CD14-positive monocyte (primary cell): ENCODE measurements around the gene WDR41. TPM values are rescaled to one million over a fixed set of nuclear protein-coding genes. Genes with fewer than 3 reads are reported as not detected.

Source experiments
- DNase-seq, 3 donors: peaks; one replicate each; pipeline ENCODE4 v3.0.0-alpha.2; 2011 to 2022
- H2AFZ ChIP-seq: 2 replicates; pipeline ENCODE4 v1.6.0; 2012; ENCODE audit warnings: mild to moderate bottlenecking, low read depth, low read length, inconsistent platforms; ENCODE audit not compliant: insufficient read depth, poor library complexity, severe bottlenecking
- H3K27ac ChIP-seq, 2 donors: 1 replicate in 1 of 2; 2 replicates in 1 of 2; pipeline ENCODE4 v1.5.1; 2012 to 2013; ENCODE audit warnings: low read length in 2 of 2, control low read depth in 1 of 2, inconsistent platforms in 1 of 2, low read depth in 1 of 2, mild to moderate bottlenecking in 1 of 2
- H3K27me3 ChIP-seq, 2 donors: one replicate each; pipeline versions ENCODE4 v1.6.0 to v1.6.1; 2011 to 2013; ENCODE audit warnings: low read length in 2 of 2; ENCODE audit not compliant: control insufficient read depth in 2 of 2, insufficient read depth in 2 of 2
- H3K36me3 ChIP-seq, 2 donors: replicated peaks in 1 of 2; 1 replicate in 1 of 2; 2 replicates in 1 of 2; pipeline versions ENCODE4 v1.5.1 to v1.6.1; 2012 to 2013; ENCODE audit warnings: low read length in 2 of 2, control low read depth in 1 of 2, inconsistent platforms in 1 of 2, mild to moderate bottlenecking in 1 of 2; ENCODE audit not compliant: insufficient read depth in 2 of 2, control insufficient read depth in 1 of 2
- H3K4me1 ChIP-seq, 2 donors: 1 replicate in 1 of 2; 2 replicates in 1 of 2; pipeline versions ENCODE4 v1.5.1 to v1.6.1; 2012 to 2013; ENCODE audit warnings: low read length in 2 of 2, control low read depth in 1 of 2, inconsistent platforms in 1 of 2, mild to moderate bottlenecking in 1 of 2, moderate library complexity in 1 of 2; ENCODE audit not compliant: insufficient read depth in 2 of 2, control insufficient read depth in 1 of 2
- H3K4me2 ChIP-seq: replicated peaks from 2 replicates; pipeline ENCODE3; 2012; ENCODE audit warnings: low read length, moderate library complexity, mild to moderate bottlenecking; ENCODE audit not compliant: poor library complexity, severe bottlenecking; ENCODE audit errors: extremely low read depth
- H3K4me3 ChIP-seq, 3 experiments: fragments of 200-600 bp in 1 of 3; sonication (generic) in 1 of 3; replicated peaks in 1 of 3; 1 replicate in 2 of 3; 2 replicates in 1 of 3; pipeline ENCODE4 v1.5.1; 2011 to 2013; ENCODE audit warnings: low read length in 3 of 3, mild to moderate bottlenecking in 3 of 3, control low read depth in 2 of 3, low read depth in 2 of 3, inconsistent platforms in 1 of 3, moderate library complexity in 1 of 3
- H3K79me2 ChIP-seq: 2 replicates; pipeline ENCODE4 v1.6.0; 2012; ENCODE audit warnings: mild to moderate bottlenecking, control low read depth, inconsistent platforms, low read length, moderate library complexity; ENCODE audit not compliant: insufficient read depth
- H3K9ac ChIP-seq: 2 replicates; pipeline ENCODE4 v1.6.0; 2017; ENCODE audit warnings: low read length, mild to moderate bottlenecking; ENCODE audit not compliant: insufficient read depth, poor library complexity, severe bottlenecking
- H3K9me3 ChIP-seq, 2 donors: replicated peaks in 1 of 2; 1 replicate in 1 of 2; 2 replicates in 1 of 2; pipeline versions ENCODE4 v1.5.1 to v1.6.1; 2012 to 2013; ENCODE audit warnings: low read length in 2 of 2, control low read depth in 1 of 2; ENCODE audit not compliant: control insufficient read depth in 1 of 2, insufficient read depth in 1 of 2
- H4K20me1 ChIP-seq: 2 replicates; pipeline ENCODE4 v1.6.0; 2012; ENCODE audit warnings: mild to moderate bottlenecking, low read length, control low read depth, moderate library complexity; ENCODE audit not compliant: insufficient read depth
- H3K27ac Mint-ChIP-seq, 7 donors: one replicate each; pipeline ENCODE4 v1.8.0; 2020; ENCODE audit warnings: mild to moderate bottlenecking in 7 of 7, mixed read lengths in 7 of 7, moderate library complexity in 6 of 7, inconsistent platforms in 2 of 7
- H3K27me3 Mint-ChIP-seq, 3 donors: one replicate each; pipeline ENCODE4 v1.8.0; 2021 to 2022; ENCODE audit warnings: low read depth in 3 of 3, mild to moderate bottlenecking in 3 of 3, mixed read lengths in 3 of 3, moderate library complexity in 3 of 3, inconsistent platforms in 1 of 3
- H3K36me3 Mint-ChIP-seq, 2 donors: one replicate each; pipeline ENCODE4 v1.8.0; 2020; ENCODE audit warnings: mixed read lengths in 2 of 2, inconsistent platforms in 1 of 2, mild to moderate bottlenecking in 1 of 2
- H3K4me1 Mint-ChIP-seq: one replicate; pipeline ENCODE4 v1.8.0; 2020; ENCODE audit warnings: mild to moderate bottlenecking, mixed read lengths
- H3K4me3 Mint-ChIP-seq, 2 donors: one replicate each; pipeline ENCODE4 v1.8.0; 2020; ENCODE audit warnings: mild to moderate bottlenecking in 2 of 2, mixed read lengths in 2 of 2, moderate library complexity in 1 of 2
- H3K9me3 Mint-ChIP-seq, 7 donors: one replicate each; pipeline ENCODE4 v1.8.0; 2020 to 2022; ENCODE audit warnings: mixed read lengths in 7 of 7, mild to moderate bottlenecking in 6 of 7, moderate library complexity in 6 of 7, inconsistent platforms in 2 of 7
- WGBS: methylation state at CpG from one replicate; pipeline ENCODE4 v1.1.5; 2013; ENCODE audit warnings: missing lambda C conversion rate; ENCODE audit not compliant: insufficient coverage; 5-methylcytosine and 5-hydroxymethylcytosine counted together
- intact Hi-C, 2 donors: fragments of 100-400 bp; cut with micrococcal nuclease; formaldehyde crosslinking; loops; one replicate each; pipeline versions ENCODE4 v1.15.0 to v1.15.1; 2023
- polyA plus RNA-seq, 3 donors: library from polyadenylated mRNA; depleted of rRNA in 1 of 3; unstranded in 2 of 3; stranded (reverse) in 1 of 3; fragments of 300-500 nt in 2 of 3; fragments of >200 nt in 1 of 3; fragmentation: Illumina TruSeq in 2 of 3; gene quantifications; 1 replicate in 2 of 3; 2 replicates in 1 of 3; pipeline ENCODE4 v1.2.3, GENCODE V29; 2012 to 2021
- TF ChIP-seq, protein P1 (sequence below): fragments of 200-600 bp; IDR thresholded peaks from one replicate; pipeline ENCODE4 v1.8.0; 2022; ENCODE audit warnings: antibody characterized with exemption, mild to moderate bottlenecking

WDR41 gene
- polyA plus RNA-seq, 3 donors = 19.6 to 64.0 (median 47.5) TPM

DNA sequence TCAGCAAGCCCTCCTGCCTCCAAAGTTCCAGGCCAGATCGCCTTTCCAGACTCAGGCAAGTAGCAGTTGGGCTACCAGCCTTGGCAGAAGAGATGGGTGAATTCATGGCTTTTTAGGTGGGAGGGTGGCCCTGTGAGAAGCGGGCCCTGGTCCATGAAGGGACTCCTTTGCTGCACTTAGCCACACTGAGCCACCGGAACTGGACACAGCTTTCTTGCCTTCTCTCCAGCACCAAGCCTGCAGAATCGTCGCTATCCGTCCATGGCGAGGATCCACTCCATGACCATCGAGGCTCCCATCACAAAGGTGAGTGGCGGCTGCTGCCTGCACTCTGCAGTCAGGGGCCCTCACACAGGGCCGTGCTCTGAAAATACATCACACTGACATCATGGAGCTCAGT is 85.0 kb downstream of the WDR41 start:
- H3K4me1 Mint-ChIP-seq = no peaks in the 10 kb centered on the region
- Histone ChIP-seq H3K4me1 (peaks cover 0 to 3% of the 10 kb centered on the region in 2 donors), H3K9me3 (no peaks in the 10 kb centered on the region), H2AFZ (no peak overlapping the region), H4K20me1 (no peaks in the 10 kb centered on the region), H3K36me3 (no peaks in the 10 kb centered on the region), H3K27ac (no peak overlapping the region), H3K4me2 (no peak overlapping the region), H3K4me3 (no peak overlapping the region), H3K79me2 (no peaks in the 10 kb centered on the region), H3K9ac (no peak overlapping the region), H3K27me3 (no peaks in the 10 kb centered on the region)
- no peak for DNase-seq
- H3K4me3 Mint-ChIP-seq = no peak overlapping the region
- intact Hi-C loops = no loop called here
- H3K27me3 Mint-ChIP-seq = peaks cover 0 to 1% (median 0%) of the 10 kb centered on the region in 3 donors
- H3K27ac Mint-ChIP-seq = no peak overlapping the region
- WGBS = 98% methylated on average over 9 of the region's 10 CpGs
- TF ChIP-seq, protein P1, sequence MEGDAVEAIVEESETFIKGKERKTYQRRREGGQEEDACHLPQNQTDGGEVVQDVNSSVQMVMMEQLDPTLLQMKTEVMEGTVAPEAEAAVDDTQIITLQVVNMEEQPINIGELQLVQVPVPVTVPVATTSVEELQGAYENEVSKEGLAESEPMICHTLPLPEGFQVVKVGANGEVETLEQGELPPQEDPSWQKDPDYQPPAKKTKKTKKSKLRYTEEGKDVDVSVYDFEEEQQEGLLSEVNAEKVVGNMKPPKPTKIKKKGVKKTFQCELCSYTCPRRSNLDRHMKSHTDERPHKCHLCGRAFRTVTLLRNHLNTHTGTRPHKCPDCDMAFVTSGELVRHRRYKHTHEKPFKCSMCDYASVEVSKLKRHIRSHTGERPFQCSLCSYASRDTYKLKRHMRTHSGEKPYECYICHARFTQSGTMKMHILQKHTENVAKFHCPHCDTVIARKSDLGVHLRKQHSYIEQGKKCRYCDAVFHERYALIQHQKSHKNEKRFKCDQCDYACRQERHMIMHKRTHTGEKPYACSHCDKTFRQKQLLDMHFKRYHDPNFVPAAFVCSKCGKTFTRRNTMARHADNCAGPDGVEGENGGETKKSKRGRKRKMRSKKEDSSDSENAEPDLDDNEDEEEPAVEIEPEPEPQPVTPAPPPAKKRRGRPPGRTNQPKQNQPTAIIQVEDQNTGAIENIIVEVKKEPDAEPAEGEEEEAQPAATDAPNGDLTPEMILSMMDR = no peak
- H3K36me3 Mint-ChIP-seq = no peaks in the 10 kb centered on the region
- peaks cover 0 to 1% (median 0%) of the 10 kb centered on the region in 7 donors for H3K9me3 Mint-ChIP-seq

- H3K36me3 ChIP-seq = no peaks in the 10 kb centered on the region
- no peaks in the 10 kb centered on the region for H3K9me3 ChIP-seq
- Mint-ChIP-seq H3K4me1 (peaks cover 9% of the 10 kb centered on the region), H3K27ac (no peak overlapping the region), H3K36me3 (no peaks in the 10 kb centered on the region), H3K4me3 (no peak overlapping the region), H3K9me3 (peaks cover 0 to 1% (median 0%) of the 10 kb centered on the region in 7 donors), H3K27me3 (peaks cover 0 to 2% (median 0%) of the 10 kb centered on the region in 3 donors)
- H3K79me2 ChIP-seq = no peaks in the 10 kb centered on the region
- no peak overlapping the region for H2AFZ ChIP-seq
- H3K9ac ChIP-seq = no peak overlapping the region
- intact Hi-C loops = no loop called here
- no peak overlapping the region for H3K4me2 ChIP-seq
- H3K27me3 ChIP-seq = no peaks in the 10 kb centered on the region
- H3K4me1 ChIP-seq = peaks cover 0 to 6% of the 10 kb centered on the region in 2 donors
- TF ChIP-seq, protein P1 = no peak
- H4K20me1 ChIP-seq = no peaks in the 10 kb centered on the region
- DNase-seq = no peak
- WGBS = 93% methylated on average over 4 of the region's 6 CpGs
- H3K27ac ChIP-seq = no peak overlapping the region
- H3K4me3 ChIP-seq = no peak overlapping the region
Measured at GRCh38 chr5:77402796-77403195, 89.3 kb downstream of the WDR41 start.
